GM23338 (cell line): ENCODE results near the gene CHMP3. TPM values are rescaled to one million over a fixed set of nuclear protein-coding genes. Genes with fewer than 3 reads are reported as not detected.

Source experiments
- ATAC-seq: fragments of 200-7000 bp; cut with Tn5 transposase; 3 replicates; pipeline ENCODE4 v1.9.1; 2020
- DNase-seq: peaks from one replicate; pipeline ENCODE4 v3.0.0-alpha.2; 2015; ENCODE audit warnings: low spot score
- H2AFZ ChIP-seq: fragments of 200-600 bp; sonication (generic); 2 replicates; pipeline ENCODE4 v1.8.0; 2016; ENCODE audit warnings: antibody characterized with exemption, mild to moderate bottlenecking, moderate library complexity
- H3F3A ChIP-seq: fragments of 200-600 bp; sonication (generic); replicated peaks from 2 replicates; pipeline ENCODE4 v1.8.0; 2017; ENCODE audit warnings: antibody characterized with exemption, mixed run types, low read depth
- H3K27ac ChIP-seq: fragments of 200-600 bp; sonication (generic); 2 replicates; pipeline ENCODE4 v1.6.1; 2016; ENCODE audit warnings: low read depth
- H3K27me3 ChIP-seq: fragments of 200-600 bp; sonication (generic); 2 replicates; pipeline ENCODE4 v1.8.0; 2016; ENCODE audit warnings: mild to moderate bottlenecking, mixed run types, moderate library complexity; ENCODE audit not compliant: insufficient read depth
- H3K36me3 ChIP-seq: fragments of 200-600 bp; sonication (generic); 2 replicates; pipeline ENCODE4 v1.8.0; 2016; ENCODE audit warnings: mild to moderate bottlenecking; ENCODE audit not compliant: insufficient read depth
- H3K4me1 ChIP-seq: fragments of 200-600 bp; sonication (generic); 2 replicates; pipeline ENCODE4 v1.8.0; 2016; ENCODE audit warnings: mild to moderate bottlenecking, moderate library complexity; ENCODE audit not compliant: insufficient read depth
- H3K4me2 ChIP-seq: fragments of 200-600 bp; sonication (generic); 2 replicates; pipeline ENCODE4 v1.7.1; 2017; ENCODE audit warnings: mixed run types
- H3K4me3 ChIP-seq: fragments of 200-600 bp; sonication (generic); 2 replicates; pipeline ENCODE4 v1.6.1; 2016; ENCODE audit warnings: mixed run types
- H3K79me2 ChIP-seq: fragments of 200-600 bp; sonication (generic); replicated peaks from 2 replicates; pipeline ENCODE4 v1.8.0; 2017; ENCODE audit warnings: mild to moderate bottlenecking; ENCODE audit not compliant: insufficient read depth
- H3K9me2 ChIP-seq: fragments of 200-600 bp; sonication (generic); 2 replicates; pipeline ENCODE4 v1.8.0; 2017; ENCODE audit not compliant: insufficient read depth
- H4K20me1 ChIP-seq: fragments of 200-600 bp; sonication (generic); replicated peaks from 2 replicates; pipeline ENCODE4 v1.8.0; 2017; ENCODE audit warnings: mild to moderate bottlenecking; ENCODE audit not compliant: insufficient read depth
- H3K27ac Mint-ChIP-seq: 2 replicates; pipeline ENCODE4 v1.8.0; 2020; ENCODE audit warnings: inconsistent platforms, mild to moderate bottlenecking, moderate library complexity, mixed read lengths
- H3K27me3 Mint-ChIP-seq: 3 replicates; pipeline ENCODE4 v1.8.0; 2022; ENCODE audit warnings: low read depth, mild to moderate bottlenecking, moderate library complexity, mixed read lengths, inconsistent platforms; ENCODE audit not compliant: insufficient read depth, poor library complexity
- H3K36me3 Mint-ChIP-seq: 3 replicates; pipeline ENCODE4 v1.8.0; 2021; ENCODE audit warnings: low read depth, mild to moderate bottlenecking, inconsistent platforms, moderate library complexity, mixed read lengths
- H3K4me1 Mint-ChIP-seq: 3 replicates; pipeline ENCODE4 v1.8.0; 2020; ENCODE audit warnings: mild to moderate bottlenecking, inconsistent platforms, mixed read lengths
- H3K4me3 Mint-ChIP-seq: 3 replicates; pipeline ENCODE4 v1.8.0; 2021; ENCODE audit warnings: moderate library complexity, mild to moderate bottlenecking, inconsistent platforms, mixed read lengths
- H3K9me3 Mint-ChIP-seq: 3 replicates; pipeline ENCODE4 v1.8.0; 2020; ENCODE audit warnings: moderate library complexity, mild to moderate bottlenecking, inconsistent platforms, mixed read lengths
- CREB1 ChIP-seq: fragments of 250-450 bp; sonication (Bioruptor Pico); IDR thresholded peaks from 2 replicates; pipeline ENCODE4 v1.5.0; 2020; ENCODE audit warnings: low read depth, mild to moderate bottlenecking, moderate library complexity
- EZH2 ChIP-seq: fragments of 200-600 bp; sonication (generic); IDR thresholded peaks from one replicate; pipeline ENCODE4 v1.8.0; 2017; ENCODE audit warnings: antibody characterized with exemption, mild to moderate bottlenecking, low read depth; ENCODE audit not compliant: unreplicated experiment
- EZH2phosphoT487 ChIP-seq: fragments of 200-600 bp; sonication (generic); IDR thresholded peaks from one replicate; pipeline ENCODE4 v1.8.1; 2018; ENCODE audit warnings: antibody characterized with exemption; ENCODE audit not compliant: unreplicated experiment
- JUNB ChIP-seq: IDR thresholded peaks from one replicate; pipeline ENCODE4 v1.6.1; 2016; ENCODE audit warnings: antibody characterized with exemption; ENCODE audit not compliant: unreplicated experiment
- NANOG ChIP-seq: IDR thresholded peaks from 2 replicates; pipeline ENCODE4 v1.6.1; 2016; ENCODE audit warnings: antibody characterized with exemption, borderline replicate concordance
- POLR2AphosphoS5 ChIP-seq: IDR thresholded peaks from 2 replicates; pipeline ENCODE4 v1.6.1; 2016; ENCODE audit warnings: antibody characterized with exemption, low read depth
- ZNF114 ChIP-seq: fragments of 250-450 bp; sonication (Bioruptor Pico); IDR thresholded peaks from 2 replicates; pipeline ENCODE4 v1.5.0; 2020; ENCODE audit warnings: mild to moderate bottlenecking, moderate library complexity
- ZNF331 ChIP-seq: fragments of 250-450 bp; sonication (Bioruptor Pico); IDR thresholded peaks from 2 replicates; pipeline ENCODE4 v1.5.0; 2020; ENCODE audit warnings: low read depth, mild to moderate bottlenecking, moderate library complexity
- polyA plus RNA-seq: library from polyadenylated mRNA; unstranded; fragments of >200 nt; fragmentation: Nextera tagmentation; extraction: Ambion mirVana; gene quantifications from 2 replicates; pipeline ENCODE4 v1.2.1, GENCODE V29; 2016
- total RNA-seq: library from RNA; depleted of rRNA; stranded (reverse); fragments of >200 nt; shearing (Covaris generic); gene quantifications from 2 replicates; pipeline ENCODE4 v1.2.3, GENCODE V29; 2014
- TF ChIP-seq, protein P1 (sequence below), 2 experiments: fragments of 200-600 bp in 1 of 2; sonication (generic) in 1 of 2; conservative IDR thresholded peaks; 2 replicates each; pipeline versions ENCODE4 v1.5.1 to v1.6.1; 2016 to 2017; ENCODE audit warnings: antibody characterized with exemption in 2 of 2, low read depth in 2 of 2, mild to moderate bottlenecking in 2 of 2, moderate library complexity in 1 of 2
- TF ChIP-seq, protein P2 (sequence below): IDR thresholded peaks from one replicate; pipeline ENCODE4 v1.6.1; 2018; ENCODE audit warnings: antibody characterized with exemption; ENCODE audit not compliant: unreplicated experiment
- TF ChIP-seq, protein P3 (sequence below): fragments of 250-450 bp; sonication (Bioruptor Pico); IDR thresholded peaks from 2 replicates; pipeline ENCODE4 v1.5.0; 2020; ENCODE audit warnings: mild to moderate bottlenecking, moderate library complexity
- TF ChIP-seq, protein P4 (sequence below): IDR thresholded peaks from 2 replicates; pipeline ENCODE4 v1.6.1; 2016; ENCODE audit warnings: antibody characterized with exemption

The CHMP3 gene
- total and polyA plus RNA-seq, 2 experiments from 2014 or later: 15.5 to 15.6 TPM

DNA sequence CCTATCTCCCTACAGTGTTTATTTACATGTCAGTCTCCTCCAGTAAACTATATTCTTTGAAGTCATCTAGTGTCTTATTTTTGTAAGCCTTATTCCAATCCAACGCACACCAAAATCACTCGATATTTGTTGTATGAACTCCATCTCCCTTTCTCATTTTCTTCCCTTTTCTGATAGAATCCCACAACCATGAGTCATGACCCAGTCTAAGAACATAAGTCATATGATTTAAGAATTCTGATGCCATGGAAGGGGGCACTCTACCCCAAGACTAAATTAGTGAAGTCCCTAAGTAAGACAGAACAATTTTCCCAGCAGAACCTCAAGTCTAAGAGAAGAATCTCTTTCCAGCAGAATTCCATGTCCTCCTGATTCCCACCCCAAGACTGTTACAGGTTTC is 5.4 kb downstream of the CHMP3 start (continued):
- TF ChIP-seq, protein P1, sequence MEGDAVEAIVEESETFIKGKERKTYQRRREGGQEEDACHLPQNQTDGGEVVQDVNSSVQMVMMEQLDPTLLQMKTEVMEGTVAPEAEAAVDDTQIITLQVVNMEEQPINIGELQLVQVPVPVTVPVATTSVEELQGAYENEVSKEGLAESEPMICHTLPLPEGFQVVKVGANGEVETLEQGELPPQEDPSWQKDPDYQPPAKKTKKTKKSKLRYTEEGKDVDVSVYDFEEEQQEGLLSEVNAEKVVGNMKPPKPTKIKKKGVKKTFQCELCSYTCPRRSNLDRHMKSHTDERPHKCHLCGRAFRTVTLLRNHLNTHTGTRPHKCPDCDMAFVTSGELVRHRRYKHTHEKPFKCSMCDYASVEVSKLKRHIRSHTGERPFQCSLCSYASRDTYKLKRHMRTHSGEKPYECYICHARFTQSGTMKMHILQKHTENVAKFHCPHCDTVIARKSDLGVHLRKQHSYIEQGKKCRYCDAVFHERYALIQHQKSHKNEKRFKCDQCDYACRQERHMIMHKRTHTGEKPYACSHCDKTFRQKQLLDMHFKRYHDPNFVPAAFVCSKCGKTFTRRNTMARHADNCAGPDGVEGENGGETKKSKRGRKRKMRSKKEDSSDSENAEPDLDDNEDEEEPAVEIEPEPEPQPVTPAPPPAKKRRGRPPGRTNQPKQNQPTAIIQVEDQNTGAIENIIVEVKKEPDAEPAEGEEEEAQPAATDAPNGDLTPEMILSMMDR (conservative IDR thresholded peaks at IDR 0.05; ENCODE audit: low read depth in 2 of 2): no peak
- TF ChIP-seq CREB1 (CRISPR knock-in tag) (no peak), EZH2phosphoT487 (no peak)

DNA sequence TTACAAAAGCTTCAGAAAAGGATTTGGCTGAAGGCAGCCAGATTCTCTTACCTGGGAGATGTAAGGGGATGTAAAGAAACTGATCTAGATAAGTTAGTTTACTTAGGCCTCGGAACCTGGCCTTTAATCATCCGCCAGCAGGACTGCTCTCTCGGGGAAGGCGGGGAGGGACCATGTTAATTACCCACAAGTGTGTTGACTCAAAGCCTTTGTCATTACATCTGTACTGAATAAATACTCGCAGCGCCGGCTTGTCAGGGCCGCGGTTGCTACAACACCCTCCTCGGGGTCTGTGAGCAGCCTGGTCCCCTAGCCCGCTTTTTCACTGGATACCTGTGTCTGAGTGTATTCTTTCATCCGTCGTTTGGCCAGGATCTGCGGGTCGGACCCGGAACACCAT is 6.7 kb downstream of the CHMP3 start:
- H3K4me3 Mint-ChIP-seq: no peak overlapping the region
- H2AFZ ChIP-seq: no peak overlapping the region
- no peak for TF ChIP-seq ZNF114
- TF ChIP-seq JUNB: no peak
- TF ChIP-seq, protein P2, sequence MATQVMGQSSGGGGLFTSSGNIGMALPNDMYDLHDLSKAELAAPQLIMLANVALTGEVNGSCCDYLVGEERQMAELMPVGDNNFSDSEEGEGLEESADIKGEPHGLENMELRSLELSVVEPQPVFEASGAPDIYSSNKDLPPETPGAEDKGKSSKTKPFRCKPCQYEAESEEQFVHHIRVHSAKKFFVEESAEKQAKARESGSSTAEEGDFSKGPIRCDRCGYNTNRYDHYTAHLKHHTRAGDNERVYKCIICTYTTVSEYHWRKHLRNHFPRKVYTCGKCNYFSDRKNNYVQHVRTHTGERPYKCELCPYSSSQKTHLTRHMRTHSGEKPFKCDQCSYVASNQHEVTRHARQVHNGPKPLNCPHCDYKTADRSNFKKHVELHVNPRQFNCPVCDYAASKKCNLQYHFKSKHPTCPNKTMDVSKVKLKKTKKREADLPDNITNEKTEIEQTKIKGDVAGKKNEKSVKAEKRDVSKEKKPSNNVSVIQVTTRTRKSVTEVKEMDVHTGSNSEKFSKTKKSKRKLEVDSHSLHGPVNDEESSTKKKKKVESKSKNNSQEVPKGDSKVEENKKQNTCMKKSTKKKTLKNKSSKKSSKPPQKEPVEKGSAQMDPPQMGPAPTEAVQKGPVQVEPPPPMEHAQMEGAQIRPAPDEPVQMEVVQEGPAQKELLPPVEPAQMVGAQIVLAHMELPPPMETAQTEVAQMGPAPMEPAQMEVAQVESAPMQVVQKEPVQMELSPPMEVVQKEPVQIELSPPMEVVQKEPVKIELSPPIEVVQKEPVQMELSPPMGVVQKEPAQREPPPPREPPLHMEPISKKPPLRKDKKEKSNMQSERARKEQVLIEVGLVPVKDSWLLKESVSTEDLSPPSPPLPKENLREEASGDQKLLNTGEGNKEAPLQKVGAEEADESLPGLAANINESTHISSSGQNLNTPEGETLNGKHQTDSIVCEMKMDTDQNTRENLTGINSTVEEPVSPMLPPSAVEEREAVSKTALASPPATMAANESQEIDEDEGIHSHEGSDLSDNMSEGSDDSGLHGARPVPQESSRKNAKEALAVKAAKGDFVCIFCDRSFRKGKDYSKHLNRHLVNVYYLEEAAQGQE: no peak
- TF ChIP-seq EZH2phosphoT487: no peak
- TF ChIP-seq ZNF331 (CRISPR knock-in tag): no peak
- TF ChIP-seq EZH2: no peak
- TF ChIP-seq, protein P3, sequence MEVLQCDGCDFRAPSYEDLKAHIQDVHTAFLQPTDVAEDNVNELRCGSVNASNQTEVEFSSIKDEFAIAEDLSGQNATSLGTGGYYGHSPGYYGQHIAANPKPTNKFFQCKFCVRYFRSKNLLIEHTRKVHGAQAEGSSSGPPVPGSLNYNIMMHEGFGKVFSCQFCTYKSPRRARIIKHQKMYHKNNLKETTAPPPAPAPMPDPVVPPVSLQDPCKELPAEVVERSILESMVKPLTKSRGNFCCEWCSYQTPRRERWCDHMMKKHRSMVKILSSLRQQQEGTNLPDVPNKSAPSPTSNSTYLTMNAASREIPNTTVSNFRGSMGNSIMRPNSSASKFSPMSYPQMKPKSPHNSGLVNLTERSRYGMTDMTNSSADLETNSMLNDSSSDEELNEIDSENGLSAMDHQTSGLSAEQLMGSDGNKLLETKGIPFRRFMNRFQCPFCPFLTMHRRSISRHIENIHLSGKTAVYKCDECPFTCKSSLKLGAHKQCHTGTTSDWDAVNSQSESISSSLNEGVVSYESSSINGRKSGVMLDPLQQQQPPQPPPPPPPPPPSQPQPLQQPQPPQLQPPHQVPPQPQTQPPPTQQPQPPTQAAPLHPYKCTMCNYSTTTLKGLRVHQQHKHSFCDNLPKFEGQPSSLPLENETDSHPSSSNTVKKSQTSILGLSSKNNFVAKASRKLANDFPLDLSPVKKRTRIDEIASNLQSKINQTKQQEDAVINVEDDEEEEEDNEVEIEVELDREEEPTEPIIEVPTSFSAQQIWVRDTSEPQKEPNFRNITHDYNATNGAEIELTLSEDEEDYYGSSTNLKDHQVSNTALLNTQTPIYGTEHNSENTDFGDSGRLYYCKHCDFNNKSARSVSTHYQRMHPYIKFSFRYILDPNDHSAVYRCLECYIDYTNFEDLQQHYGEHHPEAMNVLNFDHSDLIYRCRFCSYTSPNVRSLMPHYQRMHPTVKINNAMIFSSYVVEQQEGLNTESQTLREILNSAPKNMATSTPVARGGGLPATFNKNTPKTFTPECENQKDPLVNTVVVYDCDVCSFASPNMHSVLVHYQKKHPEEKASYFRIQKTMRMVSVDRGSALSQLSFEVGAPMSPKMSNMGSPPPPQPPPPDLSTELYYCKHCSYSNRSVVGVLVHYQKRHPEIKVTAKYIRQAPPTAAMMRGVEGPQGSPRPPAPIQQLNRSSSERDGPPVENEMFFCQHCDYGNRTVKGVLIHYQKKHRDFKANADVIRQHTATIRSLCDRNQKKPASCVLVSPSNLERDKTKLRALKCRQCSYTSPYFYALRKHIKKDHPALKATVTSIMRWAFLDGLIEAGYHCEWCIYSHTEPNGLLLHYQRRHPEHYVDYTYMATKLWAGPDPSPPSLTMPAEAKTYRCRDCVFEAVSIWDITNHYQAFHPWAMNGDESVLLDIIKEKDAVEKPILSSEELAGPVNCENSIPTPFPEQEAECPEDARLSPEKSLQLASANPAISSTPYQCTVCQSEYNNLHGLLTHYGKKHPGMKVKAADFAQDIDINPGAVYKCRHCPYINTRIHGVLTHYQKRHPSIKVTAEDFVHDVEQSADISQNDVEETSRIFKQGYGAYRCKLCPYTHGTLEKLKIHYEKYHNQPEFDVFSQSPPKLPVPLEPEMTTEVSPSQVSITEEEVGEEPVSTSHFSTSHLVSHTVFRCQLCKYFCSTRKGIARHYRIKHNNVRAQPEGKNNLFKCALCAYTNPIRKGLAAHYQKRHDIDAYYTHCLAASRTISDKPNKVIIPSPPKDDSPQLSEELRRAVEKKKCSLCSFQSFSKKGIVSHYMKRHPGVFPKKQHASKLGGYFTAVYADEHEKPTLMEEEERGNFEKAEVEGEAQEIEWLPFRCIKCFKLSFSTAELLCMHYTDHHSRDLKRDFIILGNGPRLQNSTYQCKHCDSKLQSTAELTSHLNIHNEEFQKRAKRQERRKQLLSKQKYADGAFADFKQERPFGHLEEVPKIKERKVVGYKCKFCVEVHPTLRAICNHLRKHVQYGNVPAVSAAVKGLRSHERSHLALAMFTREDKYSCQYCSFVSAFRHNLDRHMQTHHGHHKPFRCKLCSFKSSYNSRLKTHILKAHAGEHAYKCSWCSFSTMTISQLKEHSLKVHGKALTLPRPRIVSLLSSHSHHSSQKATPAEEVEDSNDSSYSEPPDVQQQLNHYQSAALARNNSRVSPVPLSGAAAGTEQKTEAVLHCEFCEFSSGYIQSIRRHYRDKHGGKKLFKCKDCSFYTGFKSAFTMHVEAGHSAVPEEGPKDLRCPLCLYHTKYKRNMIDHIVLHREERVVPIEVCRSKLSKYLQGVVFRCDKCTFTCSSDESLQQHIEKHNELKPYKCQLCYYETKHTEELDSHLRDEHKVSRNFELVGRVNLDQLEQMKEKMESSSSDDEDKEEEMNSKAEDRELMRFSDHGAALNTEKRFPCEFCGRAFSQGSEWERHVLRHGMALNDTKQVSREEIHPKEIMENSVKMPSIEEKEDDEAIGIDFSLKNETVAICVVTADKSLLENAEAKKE (CRISPR knock-in tag): no peak
- no peak for TF ChIP-seq POLR2AphosphoS5
- TF ChIP-seq NANOG: no peak
- TF ChIP-seq, protein P4, sequence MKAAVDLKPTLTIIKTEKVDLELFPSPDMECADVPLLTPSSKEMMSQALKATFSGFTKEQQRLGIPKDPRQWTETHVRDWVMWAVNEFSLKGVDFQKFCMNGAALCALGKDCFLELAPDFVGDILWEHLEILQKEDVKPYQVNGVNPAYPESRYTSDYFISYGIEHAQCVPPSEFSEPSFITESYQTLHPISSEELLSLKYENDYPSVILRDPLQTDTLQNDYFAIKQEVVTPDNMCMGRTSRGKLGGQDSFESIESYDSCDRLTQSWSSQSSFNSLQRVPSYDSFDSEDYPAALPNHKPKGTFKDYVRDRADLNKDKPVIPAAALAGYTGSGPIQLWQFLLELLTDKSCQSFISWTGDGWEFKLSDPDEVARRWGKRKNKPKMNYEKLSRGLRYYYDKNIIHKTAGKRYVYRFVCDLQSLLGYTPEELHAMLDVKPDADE: no peak

More for the DNA sequence above, 6.7 kb downstream of the CHMP3 start:
- Histone ChIP-seq H3K9me2 (no peaks in the 10 kb centered on the region), H3K36me3 (peaks cover 7% of the 10 kb centered on the region; the same call in 1 of the 2 replicates), H3K4me3 (no peak overlapping the region), H3K27me3 (no peaks in the 10 kb centered on the region), H4K20me1 (no peaks in the 10 kb centered on the region; the same call in 1 of the 2 replicates), H3K4me2 (no peak overlapping the region), H3K4me1 (peaks cover 6% of the 10 kb centered on the region), H3K27ac (no peak overlapping the region), H3K79me2 (peaks cover 98% of the 10 kb centered on the region), H3F3A (no peaks in the 10 kb centered on the region)
- Mint-ChIP-seq H3K4me1 (no peaks in the 10 kb centered on the region), H3K9me3 (peaks cover 13% of the 10 kb centered on the region; the same call in 2 of the 3 replicates), H3K36me3 (peaks cover 27% of the 10 kb centered on the region), H3K27me3 (peaks cover 3% of the 10 kb centered on the region), H3K27ac (no peak overlapping the region)
- ATAC-seq: peak; percentile 49; the same call in 2 of the 3 replicates
- DNase-seq: peak; percentile 61
